Tibial nerve (tissue), 4 donors: Measurements from ENCODE around the gene TMEM131L. TPM values are rescaled to one million over a fixed set of nuclear protein-coding genes. Genes with fewer than 3 reads are reported as not detected.
A peak's percentile ranks its signal among the peaks of the same experiment; 100 is the strongest.
"Not testable (repeated sequence)": the region's sequence is repeated elsewhere in the genome, so short reads cannot be mapped to it uniquely, and the experiment has no call there.

Experiments used
- DNase-seq, 2 donors: peaks; one replicate each; pipeline ENCODE4 v3.0.0-alpha.2; 2019; ENCODE audit warnings: low spot score in 2 of 2
- H3K27ac ChIP-seq, 4 donors: fragments of 200-600 bp; sonication (generic) in 3 of 4; one replicate each; pipeline ENCODE4 v1.5.1; 2017 to 2019; ENCODE audit warnings: mild to moderate bottlenecking in 1 of 4
- H3K27me3 ChIP-seq, 2 donors: fragments of 200-600 bp; sonication (generic) in 1 of 2; one replicate each; pipeline versions ENCODE4 v1.5.1 to v1.6.0; 2017 to 2019
- H3K36me3 ChIP-seq, 3 donors: fragments of 200-600 bp; sonication (generic); one replicate each; pipeline ENCODE4 v1.5.1; 2018 to 2019
- H3K4me1 ChIP-seq, 4 donors: fragments of 200-600 bp; sonication (generic) in 3 of 4; one replicate each; pipeline ENCODE4 v1.5.1; 2017 to 2019
- H3K4me3 ChIP-seq, 4 donors: fragments of 200-600 bp; sonication (generic) in 3 of 4; one replicate each; pipeline ENCODE4 v1.5.1; 2017 to 2019; ENCODE audit warnings: mild to moderate bottlenecking in 1 of 4, moderate library complexity in 1 of 4
- H3K9me3 ChIP-seq, 4 donors: fragments of 200-600 bp; sonication (generic) in 3 of 4; one replicate each; pipeline ENCODE4 v1.5.1; 2017 to 2019
- EP300 ChIP-seq, 2 donors: sonication (generic); formaldehyde crosslinking; IDR thresholded peaks; one replicate each; pipeline ENCODE4 v1.6.1; 2017; ENCODE audit warnings: antibody characterized with exemption in 2 of 2, mild to moderate bottlenecking in 1 of 2
- POLR2A ChIP-seq, 2 donors: fragments of 450-650 bp; IDR thresholded peaks; one replicate each; pipeline ENCODE4 v1.6.1; 2017; ENCODE audit warnings: antibody characterized with exemption in 2 of 2, mild to moderate bottlenecking in 2 of 2, moderate library complexity in 2 of 2
- WGBS, 2 donors: methylation state at CpG; one replicate each; pipeline ENCODE4 v1.1.5; 2018; 5-methylcytosine and 5-hydroxymethylcytosine counted together
- total RNA-seq, 4 donors: library from RNA; depleted of rRNA; stranded (reverse); fragments of >200 nt; gene quantifications; one replicate each; pipeline ENCODE4 v1.1.0, GENCODE V29; 2016
- TF ChIP-seq, protein P1 (sequence below), 5 experiments: fragments of 200-600 bp in 3 of 5; fragments of 450-650 bp in 2 of 5; sonication (generic) in 3 of 5; IDR thresholded peaks; one replicate each; pipeline ENCODE4 v1.5.1; 2016 to 2019; ENCODE audit warnings: antibody characterized with exemption in 5 of 5, mild to moderate bottlenecking in 3 of 5, moderate library complexity in 2 of 5

TMEM131L gene
- total RNA-seq, 4 donors from 2014 or later: 8.7 to 19.9 (median 12.1) TPM

GRCh38 chr4:153466949-153467896 is 1.1 kb downstream of the TMEM131L start:
- Histone ChIP-seq H3K27me3 (no peaks in the 10 kb centered on the region), H3K27ac (peak overlapping the region; percentile 37 to 83 (median 64)), H3K9me3 (no peaks in the 10 kb centered on the region), H3K4me3 (peak overlapping the region; percentile 58 to 80 (median 70)), H3K36me3 (no peaks in the 10 kb centered on the region), H3K4me1 (peaks cover 0 to 39% (median 19%) of the 10 kb centered on the region in 4 donors)
- WGBS, 2 donors: 2 to 4% methylated on average over 37 to 42 of the region's 43 CpGs
- TF ChIP-seq, protein P1, sequence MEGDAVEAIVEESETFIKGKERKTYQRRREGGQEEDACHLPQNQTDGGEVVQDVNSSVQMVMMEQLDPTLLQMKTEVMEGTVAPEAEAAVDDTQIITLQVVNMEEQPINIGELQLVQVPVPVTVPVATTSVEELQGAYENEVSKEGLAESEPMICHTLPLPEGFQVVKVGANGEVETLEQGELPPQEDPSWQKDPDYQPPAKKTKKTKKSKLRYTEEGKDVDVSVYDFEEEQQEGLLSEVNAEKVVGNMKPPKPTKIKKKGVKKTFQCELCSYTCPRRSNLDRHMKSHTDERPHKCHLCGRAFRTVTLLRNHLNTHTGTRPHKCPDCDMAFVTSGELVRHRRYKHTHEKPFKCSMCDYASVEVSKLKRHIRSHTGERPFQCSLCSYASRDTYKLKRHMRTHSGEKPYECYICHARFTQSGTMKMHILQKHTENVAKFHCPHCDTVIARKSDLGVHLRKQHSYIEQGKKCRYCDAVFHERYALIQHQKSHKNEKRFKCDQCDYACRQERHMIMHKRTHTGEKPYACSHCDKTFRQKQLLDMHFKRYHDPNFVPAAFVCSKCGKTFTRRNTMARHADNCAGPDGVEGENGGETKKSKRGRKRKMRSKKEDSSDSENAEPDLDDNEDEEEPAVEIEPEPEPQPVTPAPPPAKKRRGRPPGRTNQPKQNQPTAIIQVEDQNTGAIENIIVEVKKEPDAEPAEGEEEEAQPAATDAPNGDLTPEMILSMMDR (IDR thresholded peaks at IDR 0.05): no peak
- no peak for TF ChIP-seq POLR2A (IDR thresholded peaks at IDR 0.05)
- TF ChIP-seq EP300 (IDR thresholded peaks at IDR 0.05): no peak
- DNase-seq: no peak

DNA sequence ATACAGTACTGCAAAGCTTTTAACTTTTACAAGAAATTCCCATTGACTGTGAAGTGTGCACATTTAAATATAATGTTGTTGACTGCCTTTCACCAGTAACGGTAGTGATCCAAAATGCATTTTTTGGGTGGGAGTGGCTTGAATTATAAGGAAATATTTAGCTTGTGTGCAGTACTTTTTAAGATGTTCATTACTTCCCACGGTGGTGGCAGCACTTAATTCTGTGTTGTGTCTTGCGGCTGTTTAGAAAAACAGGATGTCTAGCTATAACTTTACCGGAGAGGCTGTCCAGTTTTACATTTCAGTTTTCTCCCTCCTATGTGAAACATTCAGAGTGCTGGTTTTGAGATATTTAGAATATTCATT is 1.7 kb downstream of the TMEM131L start:
- 19% methylated on average over 4 of the region's 4 CpGs for WGBS, 2 donors
- Histone ChIP-seq H3K36me3 (no peaks in the 10 kb centered on the region), H3K4me3 (peak overlapping the region in 3 of 4 donors; percentile 58 to 80 (median 68)), H3K27me3 (no peaks in the 10 kb centered on the region), H3K4me1 (peaks cover 0 to 39% (median 19%) of the 10 kb centered on the region in 4 donors), H3K9me3 (no peaks in the 10 kb centered on the region), H3K27ac (peak overlapping the region in 2 of 4 donors; percentile 15 to 82)
- TF ChIP-seq POLR2A (IDR thresholded peaks at IDR 0.05) (no peak), EP300 (IDR thresholded peaks at IDR 0.05) (no peak)
- TF ChIP-seq, protein P1 (IDR thresholded peaks at IDR 0.05): no peak
- no peak for DNase-seq

DNA sequence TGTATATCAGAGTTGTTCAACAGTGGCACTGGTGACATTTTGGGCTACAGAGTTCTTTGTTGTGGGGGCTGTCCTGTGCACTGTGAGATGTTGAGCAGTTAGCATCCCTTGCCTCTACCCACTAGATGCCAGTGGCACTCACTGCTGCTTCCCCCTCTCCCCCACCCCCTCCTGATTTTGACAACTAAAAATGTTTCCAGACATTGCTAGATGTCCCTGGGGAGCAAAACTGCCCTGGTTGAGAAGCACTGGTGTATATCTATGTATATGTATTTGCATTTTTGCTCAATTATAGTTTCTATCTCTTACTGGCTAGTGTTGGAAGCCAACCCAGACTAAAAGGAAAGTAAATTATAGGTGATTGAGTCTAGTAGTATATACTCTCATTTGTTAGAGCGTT is 2.4 kb downstream of the TMEM131L start:
- H3K4me1 ChIP-seq: peaks cover 0 to 39% (median 19%) of the 10 kb centered on the region in 4 donors
- TF ChIP-seq EP300 (IDR thresholded peaks at IDR 0.05): no peak
- TF ChIP-seq, protein P1 (IDR thresholded peaks at IDR 0.05): no peak
- no peak for TF ChIP-seq POLR2A (IDR thresholded peaks at IDR 0.05)

DNA sequence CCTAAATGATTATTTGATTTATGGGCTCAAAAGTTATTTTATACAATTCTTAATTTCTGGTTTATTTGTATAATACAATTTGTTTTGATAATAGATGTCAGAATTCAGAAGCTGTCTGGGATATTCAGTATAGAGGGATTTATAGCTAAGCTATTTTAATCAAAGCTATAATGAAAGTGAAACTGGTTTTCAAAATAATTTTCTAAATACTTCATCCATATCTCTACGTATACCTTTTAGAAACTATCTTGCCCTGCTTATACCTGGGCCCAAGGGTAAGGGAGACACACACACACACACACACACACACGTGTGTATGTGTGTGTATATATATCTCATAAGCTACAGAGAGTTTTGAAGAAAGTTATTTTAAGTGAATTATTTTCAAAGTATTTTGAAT is 2.9 kb downstream of the TMEM131L start:
- H3K4me1 ChIP-seq: peaks cover 0 to 39% (median 19%) of the 10 kb centered on the region in 4 donors
- peak overlapping the region in 1 of 4 donors; percentile 16 for H3K27ac ChIP-seq
- H3K4me3 ChIP-seq: peak overlapping the region in 1 of 4 donors; percentile 21
- H3K9me3 ChIP-seq: no peaks in the 10 kb centered on the region
- H3K36me3 ChIP-seq: peaks cover 0 to 1% (median 0%) of the 10 kb centered on the region in 3 donors
- H3K27me3 ChIP-seq: no peaks in the 10 kb centered on the region
- no peak for DNase-seq
- 55 to 67% methylated on average over 2 of the region's 2 CpGs for WGBS, 2 donors
- TF ChIP-seq, protein P1 (IDR thresholded peaks at IDR 0.05): no peak
- no peak for TF ChIP-seq EP300 (IDR thresholded peaks at IDR 0.05)
- TF ChIP-seq POLR2A (IDR thresholded peaks at IDR 0.05): no peak

More for the DNA sequence above, 2.4 kb downstream of the TMEM131L start:
- H3K4me3 ChIP-seq: peak overlapping the region in 2 of 4 donors; percentile 21 to 68
- no peaks in the 10 kb centered on the region for H3K36me3 ChIP-seq
- no peaks in the 10 kb centered on the region for H3K9me3 ChIP-seq
- no peak for DNase-seq
- H3K27me3 ChIP-seq: no peaks in the 10 kb centered on the region
- H3K27ac ChIP-seq: peak overlapping the region in 1 of 4 donors; percentile 16
- 75 to 79% methylated on average over 1 of the region's 1 CpG for WGBS, 2 donors

- H3K4me3 ChIP-seq, H3K9me3 ChIP-seq, H3K27me3 ChIP-seq, DNase-seq: not testable (repeated sequence)
- 93 to 95% methylated on average over 9 of the region's 9 CpGs for WGBS, 2 donors
- peaks cover 0 to 24% (median 16%) of the 10 kb centered on the region in 4 donors for H3K4me1 ChIP-seq
- peaks cover 0 to 11% (median 0%) of the 10 kb centered on the region in 3 donors for H3K36me3 ChIP-seq
- peak overlapping the region in 1 of 4 donors; percentile 45 for H3K27ac ChIP-seq
Observed at GRCh38 chr4:153471071-153471697, 5.0 kb downstream of the TMEM131L start.
